Measurements from ENCODE around the gene CKB.

The CKB gene

GRCh38 chr14:103543721-103544387, 21.2 kb upstream of the CKB start:
- H3K9ac ChIP-seq (ENCODE audit: low read depth in 1 of 2, low read length in 2 of 2) = no peak overlapping the region
- no peaks in the 10 kb centered on the region for H3K36me3 ChIP-seq (ENCODE audit: control insufficient read depth in 2 of 2, insufficient read depth in 2 of 2, low read length in 2 of 2)
- no peaks in the 10 kb centered on the region for H3K9me3 ChIP-seq (ENCODE audit: control insufficient read depth in 2 of 2, low read length in 2 of 2)
- H3K27me3 ChIP-seq (ENCODE audit: control insufficient read depth in 2 of 2, insufficient read depth in 2 of 2, low read length in 2 of 2) = no peaks in the 10 kb centered on the region
- no peak overlapping the region for H3K27ac ChIP-seq (ENCODE audit: low read depth in 2 of 2, low read length in 2 of 2)
- H3K4me3 ChIP-seq (ENCODE audit: low read length in 2 of 2) = no peak overlapping the region
- H3K4me1 ChIP-seq (ENCODE audit: control insufficient read depth in 2 of 2, insufficient read depth in 2 of 2, low read length in 2 of 2) = peaks cover 42 to 58% of the 10 kb centered on the region in 2 donors

GRCh38 chr14:103543140-103543539, 20.5 kb upstream of the CKB start:
- Histone ChIP-seq H3K27me3 (ENCODE audit: control insufficient read depth in 2 of 2, insufficient read depth in 2 of 2, low read length in 2 of 2) (no peaks in the 10 kb centered on the region), H3K4me1 (ENCODE audit: control insufficient read depth in 2 of 2, insufficient read depth in 2 of 2, low read length in 2 of 2) (peaks cover 44 to 62% of the 10 kb centered on the region in 2 donors), H3K36me3 (ENCODE audit: control insufficient read depth in 2 of 2, insufficient read depth in 2 of 2, low read length in 2 of 2) (no peaks in the 10 kb centered on the region), H3K9me3 (ENCODE audit: control insufficient read depth in 2 of 2, low read length in 2 of 2) (no peaks in the 10 kb centered on the region), H3K9ac (ENCODE audit: low read depth in 1 of 2, low read length in 2 of 2) (peak overlapping the region in 1 of 2 donors; percentile 61), H3K27ac (ENCODE audit: low read depth in 2 of 2, low read length in 2 of 2) (peak overlapping the region in 1 of 2 donors; percentile 56), H3K4me3 (ENCODE audit: low read length in 2 of 2) (no peak overlapping the region)

DNA sequence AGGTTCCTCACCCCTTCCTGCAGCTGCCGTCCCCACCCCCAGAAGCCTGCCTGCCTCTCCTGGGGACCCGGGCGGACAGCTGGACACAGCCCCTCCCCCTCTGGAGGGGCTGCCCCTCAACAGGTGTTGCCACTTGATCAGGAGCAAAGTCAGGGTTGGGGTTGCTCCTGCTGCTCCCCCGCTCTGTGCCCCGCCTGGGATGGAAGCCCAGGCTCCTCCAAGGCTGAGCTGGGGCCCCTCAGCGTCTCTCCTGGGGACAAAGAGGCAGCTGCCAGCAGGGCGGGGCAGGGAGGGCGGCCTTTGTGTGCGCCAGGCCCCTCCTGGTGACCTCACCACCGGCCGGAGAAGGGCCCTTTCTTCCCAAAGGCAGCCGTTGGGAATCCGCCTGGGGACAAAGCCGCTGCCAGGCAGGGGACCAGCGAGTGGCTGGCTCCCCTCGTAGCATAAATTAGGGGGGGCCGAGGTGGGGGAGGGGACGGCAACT, 20.0 kb upstream of the CKB start:
- peaks cover 44 to 62% of the 10 kb centered on the region in 2 donors for H3K4me1 ChIP-seq (ENCODE audit: control insufficient read depth in 2 of 2, insufficient read depth in 2 of 2, low read length in 2 of 2)
- peak overlapping the region; percentile 56 to 59 for H3K27ac ChIP-seq (ENCODE audit: low read depth in 2 of 2, low read length in 2 of 2)
- peak overlapping the region in 1 of 2 donors; percentile 13 for H3K4me3 ChIP-seq (ENCODE audit: low read length in 2 of 2)

DNA sequence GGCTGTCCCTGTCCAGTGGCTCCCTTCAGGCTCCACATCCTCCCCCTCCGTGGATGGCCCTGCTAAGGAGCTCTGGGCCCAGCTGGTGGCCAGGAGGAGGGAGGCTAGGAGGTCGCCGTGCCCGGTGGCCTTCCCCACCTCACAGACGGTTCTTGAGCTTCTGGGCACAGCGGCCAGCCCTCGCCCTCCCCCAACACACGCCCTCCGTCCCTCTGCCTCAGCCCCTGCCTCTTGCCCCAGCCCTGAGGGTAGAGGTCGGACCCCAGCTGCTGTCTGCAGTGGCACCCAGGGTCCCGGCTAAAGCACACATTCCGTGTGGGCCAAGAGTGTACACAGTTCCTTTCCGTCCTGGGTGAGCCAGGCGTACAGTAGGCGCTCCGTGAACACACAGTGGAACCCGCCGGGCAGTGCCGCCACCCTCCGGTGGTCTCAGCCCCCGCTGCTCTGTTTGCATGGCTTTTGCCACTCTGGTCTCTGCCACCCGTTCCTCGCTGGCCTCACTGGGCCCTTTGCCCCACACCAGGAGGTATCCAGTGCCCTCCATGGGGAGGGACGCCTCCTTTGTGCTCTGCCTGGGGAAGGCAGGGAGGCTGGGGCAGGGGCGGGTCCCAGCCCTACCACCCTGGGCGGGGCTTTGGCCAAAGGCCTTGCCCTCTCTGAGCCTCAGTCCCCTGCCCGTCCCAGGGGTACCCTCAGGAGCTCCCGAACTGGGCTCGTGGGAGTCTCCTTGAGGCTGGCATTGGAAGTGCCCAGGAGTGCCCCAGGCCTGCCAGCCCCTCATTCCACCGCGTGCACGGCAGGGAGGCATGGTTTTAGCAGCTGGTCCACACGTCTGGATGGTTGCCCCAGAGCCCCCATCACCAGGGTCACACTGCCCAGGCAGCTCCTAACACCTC, 19.3 kb upstream of the CKB start:
- no peaks in the 10 kb centered on the region for H3K36me3 ChIP-seq (ENCODE audit: control insufficient read depth in 2 of 2, insufficient read depth in 2 of 2, low read length in 2 of 2)
- peak overlapping the region; percentile 14 to 61 for H3K9ac ChIP-seq (ENCODE audit: low read depth in 1 of 2, low read length in 2 of 2)
- H3K9me3 ChIP-seq (ENCODE audit: control insufficient read depth in 2 of 2, low read length in 2 of 2) = no peaks in the 10 kb centered on the region
- H3K4me3 ChIP-seq (ENCODE audit: low read length in 2 of 2) = peak overlapping the region in 1 of 2 donors; percentile 13
- peak overlapping the region; percentile 56 to 85 for H3K27ac ChIP-seq (ENCODE audit: low read depth in 2 of 2, low read length in 2 of 2)
- peaks cover 44 to 62% of the 10 kb centered on the region in 2 donors for H3K4me1 ChIP-seq (ENCODE audit: control insufficient read depth in 2 of 2, insufficient read depth in 2 of 2, low read length in 2 of 2)
- H3K27me3 ChIP-seq (ENCODE audit: control insufficient read depth in 2 of 2, insufficient read depth in 2 of 2, low read length in 2 of 2) = no peaks in the 10 kb centered on the region

More for the DNA sequence above, 20.0 kb upstream of the CKB start:
- H3K9ac ChIP-seq (ENCODE audit: low read depth in 1 of 2, low read length in 2 of 2) = peak overlapping the region in 1 of 2 donors; percentile 61
- no peaks in the 10 kb centered on the region for H3K27me3 ChIP-seq (ENCODE audit: control insufficient read depth in 2 of 2, insufficient read depth in 2 of 2, low read length in 2 of 2)
- H3K9me3 ChIP-seq (ENCODE audit: control insufficient read depth in 2 of 2, low read length in 2 of 2) = no peaks in the 10 kb centered on the region
- no peaks in the 10 kb centered on the region for H3K36me3 ChIP-seq (ENCODE audit: control insufficient read depth in 2 of 2, insufficient read depth in 2 of 2, low read length in 2 of 2)

- Histone ChIP-seq H3K36me3 (ENCODE audit: control insufficient read depth in 2 of 2, insufficient read depth in 2 of 2, low read length in 2 of 2) (no peaks in the 10 kb centered on the region), H3K9ac (ENCODE audit: low read depth in 1 of 2, low read length in 2 of 2) (peak overlapping the region; percentile 32 to 63), H3K27me3 (ENCODE audit: control insufficient read depth in 2 of 2, insufficient read depth in 2 of 2, low read length in 2 of 2) (no peaks in the 10 kb centered on the region), H3K9me3 (ENCODE audit: control insufficient read depth in 2 of 2, low read length in 2 of 2) (no peaks in the 10 kb centered on the region), H3K27ac (ENCODE audit: low read depth in 2 of 2, low read length in 2 of 2) (peak overlapping the region; percentile 56 to 85), H3K4me3 (ENCODE audit: low read length in 2 of 2) (no peak overlapping the region), H3K4me1 (ENCODE audit: control insufficient read depth in 2 of 2, insufficient read depth in 2 of 2, low read length in 2 of 2) (peaks cover 44 to 60% of the 10 kb centered on the region in 2 donors)
These were observed 18.4 kb upstream of the CKB start for GRCh38 chr14:103540821-103541708.

DNA sequence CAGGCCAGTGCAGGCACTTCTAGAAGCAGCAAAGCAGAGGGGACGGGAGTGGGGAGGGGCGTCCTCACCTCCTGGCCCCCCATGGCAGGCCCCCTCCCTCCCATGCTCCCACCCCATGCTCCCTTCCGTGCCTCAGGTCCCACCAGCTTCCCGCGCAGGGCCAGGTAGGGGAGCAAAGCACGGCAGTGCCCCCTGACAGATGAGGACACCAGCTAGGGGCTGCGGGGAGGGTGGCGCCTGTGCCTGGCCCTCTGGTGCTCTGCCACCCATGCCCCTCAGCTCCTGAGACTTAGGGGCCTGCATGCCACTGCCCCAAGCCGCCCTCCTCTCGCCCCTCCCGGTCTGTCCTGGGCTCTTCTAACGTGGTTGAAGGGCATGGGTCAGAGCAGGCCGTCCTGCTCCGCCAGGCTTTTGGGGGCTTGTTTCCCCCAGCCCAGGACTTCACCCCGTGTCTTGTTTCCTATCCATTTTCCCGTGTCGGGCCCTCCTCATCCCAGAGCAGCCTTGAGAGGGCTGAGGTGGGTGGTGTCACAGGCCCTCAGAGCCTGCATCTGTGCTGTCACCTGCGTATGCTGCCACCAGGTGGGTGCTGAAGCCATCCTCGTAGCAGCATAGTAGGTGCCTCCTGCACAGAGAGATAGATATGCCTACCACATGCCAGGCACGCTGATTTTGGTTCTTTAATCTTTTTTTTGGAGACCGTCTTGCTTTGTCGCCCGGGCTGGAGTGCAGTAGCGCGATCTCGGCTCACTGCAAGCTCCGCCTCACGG, 16.6 kb upstream of the CKB start:
- Histone ChIP-seq H3K9me3 (ENCODE audit: control insufficient read depth in 2 of 2, low read length in 2 of 2) (no peaks in the 10 kb centered on the region), H3K27me3 (ENCODE audit: control insufficient read depth in 2 of 2, insufficient read depth in 2 of 2, low read length in 2 of 2) (no peaks in the 10 kb centered on the region), H3K4me1 (ENCODE audit: control insufficient read depth in 2 of 2, insufficient read depth in 2 of 2, low read length in 2 of 2) (peaks cover 44 to 54% of the 10 kb centered on the region in 2 donors), H3K9ac (ENCODE audit: low read depth in 1 of 2, low read length in 2 of 2) (peak overlapping the region in 1 of 2 donors; percentile 12), H3K27ac (ENCODE audit: low read depth in 2 of 2, low read length in 2 of 2) (peak overlapping the region; percentile 9 to 52), H3K4me3 (ENCODE audit: low read length in 2 of 2) (no peak overlapping the region), H3K36me3 (ENCODE audit: control insufficient read depth in 2 of 2, insufficient read depth in 2 of 2, low read length in 2 of 2) (peaks cover 3 to 5% of the 10 kb centered on the region in 2 donors)

GRCh38 chr14:103538291-103539055, 15.8 kb upstream of the CKB start:
- Histone ChIP-seq H3K27me3 (ENCODE audit: control insufficient read depth in 2 of 2, insufficient read depth in 2 of 2, low read length in 2 of 2) (no peaks in the 10 kb centered on the region), H3K27ac (ENCODE audit: low read depth in 2 of 2, low read length in 2 of 2) (peak overlapping the region; percentile 49 to 52), H3K36me3 (ENCODE audit: control insufficient read depth in 2 of 2, insufficient read depth in 2 of 2, low read length in 2 of 2) (peaks cover 3 to 5% of the 10 kb centered on the region in 2 donors), H3K4me1 (ENCODE audit: control insufficient read depth in 2 of 2, insufficient read depth in 2 of 2, low read length in 2 of 2) (peaks cover 41 to 47% of the 10 kb centered on the region in 2 donors), H3K9me3 (ENCODE audit: control insufficient read depth in 2 of 2, low read length in 2 of 2) (no peaks in the 10 kb centered on the region), H3K4me3 (ENCODE audit: low read length in 2 of 2) (no peak overlapping the region), H3K9ac (ENCODE audit: low read depth in 1 of 2, low read length in 2 of 2) (peak overlapping the region in 1 of 2 donors; percentile 3)

GRCh38 chr14:103537175-103537990, 14.8 kb upstream of the CKB start:
- H3K4me1 ChIP-seq (ENCODE audit: control insufficient read depth in 2 of 2, insufficient read depth in 2 of 2, low read length in 2 of 2) = peaks cover 30 to 37% of the 10 kb centered on the region in 2 donors
- H3K27ac ChIP-seq (ENCODE audit: low read depth in 2 of 2, low read length in 2 of 2) = no peak overlapping the region

More at GRCh38 chr14:103537175-103537990, 14.8 kb upstream of the CKB start:
- no peaks in the 10 kb centered on the region for H3K9me3 ChIP-seq (ENCODE audit: control insufficient read depth in 2 of 2, low read length in 2 of 2)
- no peaks in the 10 kb centered on the region for H3K27me3 ChIP-seq (ENCODE audit: control insufficient read depth in 2 of 2, insufficient read depth in 2 of 2, low read length in 2 of 2)
- peaks cover 3 to 5% of the 10 kb centered on the region in 2 donors for H3K36me3 ChIP-seq (ENCODE audit: control insufficient read depth in 2 of 2, insufficient read depth in 2 of 2, low read length in 2 of 2)
- no peak overlapping the region for H3K9ac ChIP-seq (ENCODE audit: low read depth in 1 of 2, low read length in 2 of 2)
- no peak overlapping the region for H3K4me3 ChIP-seq (ENCODE audit: low read length in 2 of 2)
